K562 (cell line): Measurements from ENCODE around the gene PDGFRA. TPM values are rescaled to one million over a fixed set of nuclear protein-coding genes. Genes with fewer than 3 reads are reported as not detected.

Experiments used
- ATAC-seq: fragments of 200-7000 bp; cut with Tn5 transposase; 3 replicates; pipeline ENCODE4 v1.9.1; 2020; ENCODE audit warnings: moderate library complexity
- BruUV-seq: library from RNA; stranded (reverse); fragments of 400-500 nt; replicated peaks from 2 replicates; lab custom pipeline; 2021; lab: Mats Ljungman, UMichigan
- CTCF ChIA-PET: fragments of 300-600 bp; formaldehyde crosslinking; extraction: SDS; loops from one replicate; lab custom pipeline; 2021; ENCODE audit warnings: low intra/inter-chr PET ratio; lab: Yijun Ruan, JAX
- POLR2A ChIA-PET: fragments of 300-600, 350-650 bp; sonication (Branson Sonifier 250); formaldehyde crosslinking; extraction: SDS; loops from one replicate; lab custom pipeline; 2021; ENCODE audit warnings: antibody characterized with exemption, inconsistent platforms; lab: Yijun Ruan, JAX
- DNase-seq, 4 experiments: peaks; one replicate each; pipeline versions ENCODE4 v3.0.0 to v3.0.0-alpha.2; 2011 to 2018; ENCODE audit warnings: low spot score in 3 of 4, mixed read lengths in 3 of 4; ENCODE audit errors: extremely low read depth in 1 of 4
- FAIRE-seq: peaks from 2 replicates; lab custom pipeline; 2011; peaks lifted over from hg19 to GRCh38; lab: Jason Lieb, UNC
- H2AFZ ChIP-seq: 2 replicates; pipeline ENCODE4 v1.6.0; 2011; ENCODE audit warnings: low read depth, low read length, control low read depth, inconsistent platforms
- H3K27ac ChIP-seq: fragments of 200-600 bp; 3 replicates; pipeline ENCODE4 v1.8.0; 2011; ENCODE audit warnings: low read depth, mild to moderate bottlenecking, control low read depth, inconsistent platforms, low read length, moderate library complexity, mixed read lengths; ENCODE audit errors: extremely low read depth
- H3K27me3 ChIP-seq, 2 experiments: fragments of 300-600 bp in 1 of 2; 2 replicates in 1 of 2; 3 replicates in 1 of 2; pipeline versions ENCODE4 v1.6.0 to v1.8.0; 2011; ENCODE audit warnings: inconsistent platforms in 2 of 2, low read length in 2 of 2, mild to moderate bottlenecking in 1 of 2, mixed read lengths in 1 of 2, moderate library complexity in 1 of 2; ENCODE audit not compliant: control insufficient read depth in 2 of 2, insufficient read depth in 2 of 2
- H3K36me3 ChIP-seq: fragments of 300-600 bp; 3 replicates; pipeline ENCODE4 v1.8.0; 2011; ENCODE audit warnings: mild to moderate bottlenecking, low read length, inconsistent platforms; ENCODE audit not compliant: control insufficient read depth, insufficient read depth
- H3K4me1 ChIP-seq, 2 experiments: fragments of 200-600 bp in 1 of 2; replicated peaks in 1 of 2; 2 replicates in 1 of 2; 3 replicates in 1 of 2; pipeline versions ENCODE4 v1.5.1 to v1.8.0; 2011; ENCODE audit warnings: inconsistent platforms in 2 of 2, low read length in 2 of 2, mild to moderate bottlenecking in 1 of 2, mixed read lengths in 1 of 2, moderate library complexity in 1 of 2; ENCODE audit not compliant: control insufficient read depth in 2 of 2, insufficient read depth in 2 of 2
- H3K4me2 ChIP-seq: 2 replicates; pipeline ENCODE4 v1.6.1; 2011; ENCODE audit warnings: low read length, control low read depth, inconsistent platforms, mixed read lengths; ENCODE audit not compliant: insufficient read depth
- H3K4me3 ChIP-seq: fragments of 200-600 bp; sonication (generic), shearing (Covaris generic); 2 replicates; pipeline ENCODE4 v1.5.1; 2016; ENCODE audit warnings: control low read depth, inconsistent platforms
- H3K79me2 ChIP-seq: fragments of 200-600 bp; 3 replicates; pipeline ENCODE4 v1.8.0; 2011; ENCODE audit warnings: low read length, inconsistent platforms; ENCODE audit not compliant: control insufficient read depth, insufficient read depth
- H3K9ac ChIP-seq, 2 experiments: 2 replicates each; pipeline versions ENCODE4 v1.6.0 to v1.6.1; 2011; ENCODE audit warnings: low read depth in 2 of 2, low read length in 2 of 2, control low read depth in 1 of 2, inconsistent platforms in 1 of 2, mild to moderate bottlenecking in 1 of 2, mixed read lengths in 1 of 2; ENCODE audit not compliant: insufficient read depth in 1 of 2
- H3K9me1 ChIP-seq: one replicate; pipeline ENCODE4 v1.6.0; 2011; ENCODE audit warnings: inconsistent platforms, mild to moderate bottlenecking, low read length, moderate library complexity; ENCODE audit not compliant: control insufficient read depth, insufficient read depth
- H3K9me3 ChIP-seq: replicated peaks from 2 replicates; pipeline ENCODE4 v1.5.1; 2011; ENCODE audit warnings: low read depth, low read length, inconsistent platforms; ENCODE audit not compliant: control insufficient read depth, insufficient read depth
- H4K20me1 ChIP-seq: replicated peaks from 2 replicates; pipeline ENCODE4 v1.6.1; 2011; ENCODE audit warnings: low read length, inconsistent platforms, mixed read lengths; ENCODE audit not compliant: control insufficient read depth, insufficient read depth
- DEAF1 ChIP-seq: fragments of 450-650 bp; formaldehyde crosslinking; IDR thresholded peaks from 2 replicates; pipeline ENCODE4 v1.4.0; 2020; ENCODE audit warnings: mild to moderate bottlenecking, moderate library complexity
- KLF16 ChIP-seq: IDR thresholded peaks from 2 replicates; pipeline ENCODE4 v1.6.1; 2016; ENCODE audit warnings: antibody characterized with exemption
- MEF2D ChIP-seq: conservative IDR thresholded peaks from 2 replicates; pipeline ENCODE4 v1.6.1; 2016; ENCODE audit warnings: low read depth, missing genetic modification characterization, missing compliant biosample characterization
- MEIS2 ChIP-seq: fragments of 450-650 bp; IDR thresholded peaks from 2 replicates; pipeline ENCODE4 v1.6.1; 2014; ENCODE audit warnings: mild to moderate bottlenecking; ENCODE audit not compliant: partially characterized antibody
- MYNN ChIP-seq, 2 experiments: sonication (generic); formaldehyde crosslinking in 1 of 2; IDR thresholded peaks; 2 replicates each; pipeline versions ENCODE4 v1.5.0 to v1.6.1; 2016 to 2020; ENCODE audit warnings: antibody characterized with exemption in 1 of 2, missing genetic modification reagents in 1 of 2
- RAD21 ChIP-seq, 2 experiments: fragments of 250-450 bp in 1 of 2; fragments of 450-650 bp in 1 of 2; sonication (Bioruptor Pico) in 1 of 2; formaldehyde crosslinking in 1 of 2; IDR thresholded peaks in 1 of 2; conservative IDR thresholded peaks in 1 of 2; 2 replicates each; pipeline versions ENCODE4 v1.4.0 to v1.8.0; 2020 to 2022; ENCODE audit warnings: mild to moderate bottlenecking in 2 of 2, moderate library complexity in 1 of 2
- REST ChIP-seq, 2 experiments: fragments of 450-650 bp; formaldehyde crosslinking in 1 of 2; IDR thresholded peaks; 2 replicates each; pipeline versions ENCODE4 v1.4.0 to v1.6.1; 2014 to 2020; ENCODE audit warnings: mild to moderate bottlenecking in 2 of 2, borderline replicate concordance in 1 of 2, low read depth in 1 of 2
- STAG1 ChIP-seq: sonication (generic); formaldehyde crosslinking; IDR thresholded peaks from 2 replicates; pipeline ENCODE4 v1.5.0; 2020; ENCODE audit warnings: missing genetic modification reagents, borderline replicate concordance
- WGBS: fragments of 100-300 bp; shearing (Covaris generic); methylation state at CpG from one replicate; pipeline ENCODE4 v1.1.6; 2016; ENCODE audit warnings: low coverage, mixed read lengths; ENCODE audit not compliant: insufficient coverage; ENCODE audit errors: missing lambda C conversion rate; 5-methylcytosine and 5-hydroxymethylcytosine counted together
- in situ Hi-C: fragments of 300-500 bp; cut with MboI; formaldehyde crosslinking; loops from 4 replicates; pipeline ENCODE4 v1.15.0; 2018; ENCODE audit warnings: inconsistent platforms, mixed read lengths
- intact Hi-C: fragments of 100-400 bp; cut with micrococcal nuclease; formaldehyde crosslinking; loops from 2 replicates; pipeline ENCODE4 v1.14.2; 2022
- polyA plus RNA-seq, 8 experiments: library from polyadenylated mRNA; depleted of rRNA in 4 of 8; stranded (reverse) in 5 of 8; unstranded in 3 of 8; fragments of >200 nt; fragmentation: Nextera tagmentation in 2 of 8; fragmentation: Illumina TruSeq in 1 of 8; extraction: Ambion mirVana in 2 of 8; extraction: Trizol in 1 of 8; gene quantifications; 2 replicates each; pipeline versions ENCODE4 v1.2.1 to v1.2.3, GENCODE V29; 2011 to 2014; ENCODE audit warnings: inconsistent platforms in 1 of 8, missing spikeins in 1 of 8
- total RNA-seq, 7 experiments: library from RNA; depleted of rRNA in 6 of 7; stranded (reverse); fragments of >200 nt in 6 of 7; fragmentation: Illumina TruSeq in 2 of 7; extraction: Trizol in 2 of 7; gene quantifications; 2 replicates each; pipeline versions ENCODE4 v1.2.1 to v1.2.3, GENCODE V29; 2011 to 2021; ENCODE audit warnings: low replicate concordance in 1 of 7
- TF ChIP-seq, protein P1 (sequence below), 3 experiments: IDR thresholded peaks in 2 of 3; conservative IDR thresholded peaks in 1 of 3; 2 replicates each; pipeline ENCODE4 v1.5.1; 2011 to 2012; ENCODE audit warnings: low read length in 3 of 3, mild to moderate bottlenecking in 3 of 3, control low read depth in 2 of 3, improper control_type of control experiment in 1 of 3, inconsistent platforms in 1 of 3, low read depth in 1 of 3, mixed read lengths in 1 of 3, moderate library complexity in 1 of 3; ENCODE audit not compliant: insufficient read depth in 2 of 3

The PDGFRA gene
- total and polyA plus RNA-seq, 9 of the 15 experiments (the other 6 are each of a cell fraction or from before 2014, with no cell fraction given), result 0.40 TPM; not detected in 8

DNA sequence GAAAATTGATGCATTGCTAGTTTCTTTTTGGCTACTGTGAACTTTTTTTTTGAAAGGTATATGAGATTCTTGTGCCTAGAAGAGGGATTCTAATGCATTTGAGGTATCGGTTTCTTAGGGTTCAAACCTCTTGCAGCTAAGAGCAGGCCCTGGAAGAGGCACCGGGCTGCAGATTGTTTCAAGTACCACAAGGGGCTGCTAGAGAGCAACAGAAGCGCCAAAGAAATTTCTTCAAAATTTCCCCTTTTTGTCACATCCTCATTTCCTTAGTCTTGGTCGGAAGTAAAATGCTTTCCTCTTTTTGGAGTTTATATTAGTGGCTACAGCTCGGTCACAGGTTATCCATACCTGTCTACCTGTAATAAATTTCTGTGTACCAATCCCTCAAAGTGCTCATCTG, 89.8 kb downstream of the PDGFRA start:
- POLR2A ChIA-PET, result no interaction called here
- H3K4me1 ChIP-seq, result no peaks in the 10 kb centered on the region
- ATAC-seq, result peak; percentile 75; the same call in 2 of the 3 replicates
- TF ChIP-seq MEIS2 (no peak), RAD21 (CRISPR knock-in tag; conservative IDR thresholded peaks at IDR 0.05 in 1 of 2, IDR thresholded peaks at IDR 0.05 in 1 of 2) (peak; percentile 76 to 81), MYNN (IDR thresholded peaks at IDR 0.05) (no peak), MYNN (CRISPR knock-in tag; IDR thresholded peaks at IDR 0.05) (no peak), MEF2D (tag) (no peak), STAG1 (CRISPR knock-in tag) (peak; percentile 69; the same call in 1 of the 2 replicates), DEAF1 (CRISPR knock-in tag) (peak; percentile 59), KLF16 (peak; percentile 50; the same call in 1 of the 2 replicates), REST (IDR thresholded peaks at IDR 0.05; ENCODE audit: borderline replicate concordance) (peak; percentile 34; the same call in 1 of the 2 replicates), REST (CRISPR knock-in tag; IDR thresholded peaks at IDR 0.05; ENCODE audit: low read depth) (no peak)
- TF ChIP-seq, protein P1, sequence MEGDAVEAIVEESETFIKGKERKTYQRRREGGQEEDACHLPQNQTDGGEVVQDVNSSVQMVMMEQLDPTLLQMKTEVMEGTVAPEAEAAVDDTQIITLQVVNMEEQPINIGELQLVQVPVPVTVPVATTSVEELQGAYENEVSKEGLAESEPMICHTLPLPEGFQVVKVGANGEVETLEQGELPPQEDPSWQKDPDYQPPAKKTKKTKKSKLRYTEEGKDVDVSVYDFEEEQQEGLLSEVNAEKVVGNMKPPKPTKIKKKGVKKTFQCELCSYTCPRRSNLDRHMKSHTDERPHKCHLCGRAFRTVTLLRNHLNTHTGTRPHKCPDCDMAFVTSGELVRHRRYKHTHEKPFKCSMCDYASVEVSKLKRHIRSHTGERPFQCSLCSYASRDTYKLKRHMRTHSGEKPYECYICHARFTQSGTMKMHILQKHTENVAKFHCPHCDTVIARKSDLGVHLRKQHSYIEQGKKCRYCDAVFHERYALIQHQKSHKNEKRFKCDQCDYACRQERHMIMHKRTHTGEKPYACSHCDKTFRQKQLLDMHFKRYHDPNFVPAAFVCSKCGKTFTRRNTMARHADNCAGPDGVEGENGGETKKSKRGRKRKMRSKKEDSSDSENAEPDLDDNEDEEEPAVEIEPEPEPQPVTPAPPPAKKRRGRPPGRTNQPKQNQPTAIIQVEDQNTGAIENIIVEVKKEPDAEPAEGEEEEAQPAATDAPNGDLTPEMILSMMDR (IDR thresholded peaks at IDR 0.05 in 2 of 3, conservative IDR thresholded peaks at IDR 0.05 in 1 of 3; ENCODE audit: insufficient read depth in 2 of 3, low read depth in 1 of 3, low read length in 3 of 3), result peak; percentile 68 to 88 (median 85)

More for the DNA sequence above, 89.8 kb downstream of the PDGFRA start:
- peak; percentile 83 for FAIRE-seq
- no peaks in the 10 kb centered on the region for H3K9me1 ChIP-seq
- H3K9me3 ChIP-seq, result no peaks in the 10 kb centered on the region
- no peaks in the 10 kb centered on the region for H3K79me2 ChIP-seq
- BruUV-seq, result no TSS peak
- H2AFZ ChIP-seq, result no peak overlapping the region
- DNase-seq, result peak; percentile 53 to 59 (median 56)
- no peak overlapping the region for H3K9ac ChIP-seq
- 1% methylated on average over 5 of the region's 5 CpGs for WGBS
- H3K4me3 ChIP-seq, result no peak overlapping the region
- H3K4me2 ChIP-seq, result no peak overlapping the region
- in situ Hi-C loops, result loop anchor here (10.0 to 25.0 kb wide), 2 partner anchors 646 to 993 kb away; no protein-coding TSS in a partner anchor
- no peaks in the 10 kb centered on the region for H3K36me3 ChIP-seq
- H3K27ac ChIP-seq, result no peak overlapping the region
- H3K27me3 ChIP-seq, result peaks cover 2 to 11% of the 10 kb centered on the region in 2 experiments; a peak in 2 of 5 replicates
- CTCF ChIA-PET, result interaction anchor here (0.8 to 2.0 kb wide), 3 partner anchors 643 to 1003 kb away, joined by 3 to 11 read pairs (median 4); no protein-coding TSS in a partner anchor
- H4K20me1 ChIP-seq, result no peaks in the 10 kb centered on the region
- intact Hi-C loops, result loop anchor here (5.0 kb wide), 1 partner anchor 1003 kb away; no protein-coding TSS in a partner anchor
